Stimulated activated CD8-positive, alpha-beta memory T cell treated with anti-CD3 and anti-CD28 coated beads, Interleukin-7, amount 100 ng/mL, for 4 hours (primary cell): ENCODE measurements around the gene ZDHHC20.

Source experiments
- DNase-seq, 2 donors: peaks; one replicate each; pipeline ENCODE4 v3.0.0-alpha.2; 2020; ENCODE audit warnings: low read depth in 2 of 2

ZDHHC20 gene

GRCh38 chr13:21361706-21362105 lies 97.4 kb downstream of the ZDHHC20 start:
- no peak for DNase-seq

GRCh38 chr13:21361123-21361522 lies 98.0 kb downstream of the ZDHHC20 start:
- no peak for DNase-seq

DNA sequence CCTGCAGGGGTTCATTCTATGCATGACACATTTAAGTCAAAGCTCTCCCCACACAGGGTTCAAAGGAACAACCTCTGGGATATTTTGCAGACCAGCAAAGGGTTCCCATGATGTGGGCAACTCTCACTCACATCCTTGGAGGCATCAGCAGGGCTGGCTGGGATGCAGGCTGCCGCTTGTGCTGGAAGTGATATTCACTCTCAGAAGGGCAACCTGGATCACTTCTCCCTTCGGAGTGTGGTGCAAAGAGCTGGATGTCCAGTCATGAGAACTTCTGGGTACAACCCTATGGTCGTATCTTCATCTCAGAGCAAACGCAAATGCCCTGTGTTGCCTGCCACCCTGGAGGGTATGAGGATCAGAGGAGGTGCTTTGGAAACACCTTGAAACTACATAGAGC lies 98.6 kb downstream of the ZDHHC20 start:
- DNase-seq, result no peak

DNA sequence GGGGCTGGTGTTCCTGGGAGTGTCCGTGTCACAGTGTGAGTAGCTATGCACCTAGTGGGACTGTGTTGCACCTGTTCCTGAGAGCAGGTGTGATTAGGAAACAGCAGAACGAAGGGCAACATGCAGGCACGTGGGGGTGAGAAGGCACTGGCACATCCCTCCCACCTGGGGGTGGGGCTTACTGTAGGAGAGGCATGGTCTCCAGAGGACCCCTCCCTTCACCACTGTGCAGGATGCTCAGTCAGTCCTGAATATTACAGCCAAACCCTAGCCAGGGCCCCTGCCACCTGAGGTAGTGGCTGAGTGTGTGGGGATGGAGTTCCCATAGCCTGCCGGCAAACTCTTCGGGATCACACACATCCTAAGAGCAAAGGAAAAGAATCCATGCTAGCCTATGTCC lies 99.2 kb downstream of the ZDHHC20 start:
- DNase-seq, result no peak

DNA sequence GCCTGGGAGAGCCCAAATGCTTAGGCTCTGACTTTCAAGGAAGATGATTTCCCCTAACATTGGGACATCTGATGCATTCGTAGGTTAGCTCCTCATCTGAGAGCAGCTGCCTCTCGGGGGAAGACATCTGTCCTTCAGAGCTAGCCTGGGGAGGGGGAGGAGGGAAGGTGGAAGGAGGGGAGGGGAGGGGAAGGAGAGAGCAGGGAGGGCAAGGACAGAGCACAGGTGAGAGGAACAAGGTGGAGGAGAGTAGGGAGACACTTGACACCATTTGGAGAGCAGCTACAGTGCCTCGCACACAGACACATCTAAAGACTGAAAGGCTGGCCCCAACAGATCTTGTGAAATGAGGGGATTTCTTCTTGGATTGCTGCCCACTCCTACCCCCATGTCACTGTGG lies 103.8 kb downstream of the ZDHHC20 start:
- DNase-seq, result no peak

- no peak for DNase-seq
These were observed 104.4 kb downstream of the ZDHHC20 start for GRCh38 chr13:21354721-21355120.

GRCh38 chr13:21348488-21349120 lies 110.5 kb downstream of the ZDHHC20 start:
- no peak for DNase-seq

DNA sequence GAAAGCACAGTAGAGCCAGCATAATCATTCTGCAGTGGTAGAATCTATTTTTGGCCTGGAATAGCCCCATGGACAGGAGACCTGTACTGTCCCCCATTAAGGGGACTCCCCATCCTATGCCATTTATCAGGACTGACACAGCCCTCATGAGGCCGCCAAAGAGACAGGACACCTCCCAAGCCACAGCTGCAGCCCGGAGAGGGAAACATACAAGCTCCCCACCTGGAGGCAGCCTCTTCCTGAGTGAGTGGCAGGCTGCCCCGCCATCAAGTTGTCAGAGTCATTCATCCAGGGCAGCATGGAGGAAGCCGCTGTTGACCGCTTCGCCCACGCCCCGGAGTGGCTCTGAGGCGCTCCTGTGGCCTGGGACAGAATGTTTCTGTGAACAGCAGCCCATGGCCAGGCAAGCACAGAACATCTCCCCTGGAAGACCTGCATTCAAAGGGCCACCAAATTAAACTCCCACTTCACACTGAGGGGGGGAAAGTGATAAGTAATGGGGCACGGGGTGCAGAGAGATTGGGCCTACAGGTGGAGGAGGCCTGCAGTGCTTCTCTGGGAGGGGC lies 111.3 kb downstream of the ZDHHC20 start:
- no peak for DNase-seq

DNA sequence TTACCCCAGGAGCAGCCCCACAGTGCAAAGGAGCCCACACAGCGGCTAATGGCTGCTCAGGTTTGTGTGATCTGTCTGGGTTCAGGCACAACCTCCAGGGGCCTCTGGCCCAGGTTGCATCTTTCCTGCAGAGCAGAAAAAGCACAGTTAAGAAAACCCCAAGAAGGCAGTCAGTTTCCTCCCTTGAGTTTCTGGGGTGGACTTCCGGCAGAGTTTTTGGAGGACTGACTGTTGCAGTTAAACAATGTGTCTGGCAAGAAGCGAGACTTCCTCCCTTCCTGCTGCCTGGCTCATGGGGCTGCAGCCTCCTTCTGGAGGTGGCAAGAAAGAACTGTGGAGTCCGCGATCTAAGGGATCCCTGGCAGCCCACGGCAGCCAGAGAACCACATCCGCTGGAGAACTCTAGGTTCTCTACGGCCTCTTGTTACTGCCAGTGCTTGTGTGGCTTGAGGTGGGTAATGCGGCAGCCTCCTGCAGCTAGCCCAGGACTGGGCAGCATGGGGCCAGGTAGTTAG lies 114.4 kb downstream of the ZDHHC20 start:
- no peak for DNase-seq

DNA sequence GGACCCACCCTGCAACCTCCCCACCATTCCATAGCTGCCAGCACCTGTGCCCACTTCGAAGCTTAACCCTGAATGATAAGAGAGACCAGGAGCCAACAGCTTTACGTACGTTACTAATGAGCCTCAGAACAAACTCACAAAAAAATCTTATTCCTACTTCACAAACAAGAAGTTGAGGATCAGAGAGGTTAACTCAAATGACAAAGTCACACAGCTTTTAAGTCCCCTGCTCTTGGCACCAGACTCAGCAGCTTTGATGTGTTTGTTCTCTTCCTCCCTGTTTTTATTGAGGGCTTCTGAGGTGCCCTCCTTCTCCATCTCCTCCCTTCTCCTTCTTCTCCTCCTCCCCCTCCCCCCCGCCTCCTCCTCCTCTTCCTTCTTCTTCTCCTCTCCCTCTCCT lies 115.4 kb downstream of the ZDHHC20 start:
- no peak for DNase-seq

- DNase-seq, result no peak
These were observed 116.2 kb downstream of the ZDHHC20 start for GRCh38 chr13:21342699-21343442.

DNA sequence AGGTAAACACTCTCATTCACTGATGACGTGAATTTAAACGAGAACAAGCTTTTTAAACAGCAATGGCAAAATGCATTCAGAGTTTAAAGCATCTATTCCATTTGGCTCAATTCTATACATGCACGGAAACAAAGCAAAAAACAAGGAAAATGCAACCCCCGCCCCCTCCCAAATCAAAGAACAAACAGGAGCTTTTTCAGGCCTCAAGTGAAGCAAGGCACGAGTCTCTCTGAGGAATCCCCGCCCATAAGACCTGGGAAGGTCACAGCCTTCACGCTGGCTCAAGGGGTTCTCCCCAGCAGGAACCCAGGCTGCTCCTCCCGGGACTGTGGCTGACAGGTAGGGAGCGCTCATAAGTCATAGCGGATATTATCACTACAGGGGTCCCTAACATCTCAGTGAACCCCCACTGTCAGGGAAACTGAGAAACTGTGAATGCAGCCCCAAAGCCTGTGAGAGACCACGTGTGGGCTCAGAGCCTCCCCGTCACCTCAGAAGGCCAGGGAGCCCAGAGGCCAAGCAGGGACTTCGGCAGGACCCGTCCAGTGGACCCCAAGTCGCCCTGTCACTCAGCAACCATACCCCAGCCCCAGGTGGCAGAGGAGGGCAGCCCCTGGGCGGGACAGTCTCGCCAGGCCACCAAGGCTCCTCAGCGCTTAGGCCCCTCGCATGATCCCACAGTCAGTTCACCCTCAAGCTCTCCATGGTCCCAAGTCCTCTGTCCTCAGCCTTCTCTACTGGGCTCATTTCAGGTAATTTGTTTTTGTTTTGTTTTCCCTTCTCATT lies 117.3 kb downstream of the ZDHHC20 start:
- DNase-seq, result no peak

DNA sequence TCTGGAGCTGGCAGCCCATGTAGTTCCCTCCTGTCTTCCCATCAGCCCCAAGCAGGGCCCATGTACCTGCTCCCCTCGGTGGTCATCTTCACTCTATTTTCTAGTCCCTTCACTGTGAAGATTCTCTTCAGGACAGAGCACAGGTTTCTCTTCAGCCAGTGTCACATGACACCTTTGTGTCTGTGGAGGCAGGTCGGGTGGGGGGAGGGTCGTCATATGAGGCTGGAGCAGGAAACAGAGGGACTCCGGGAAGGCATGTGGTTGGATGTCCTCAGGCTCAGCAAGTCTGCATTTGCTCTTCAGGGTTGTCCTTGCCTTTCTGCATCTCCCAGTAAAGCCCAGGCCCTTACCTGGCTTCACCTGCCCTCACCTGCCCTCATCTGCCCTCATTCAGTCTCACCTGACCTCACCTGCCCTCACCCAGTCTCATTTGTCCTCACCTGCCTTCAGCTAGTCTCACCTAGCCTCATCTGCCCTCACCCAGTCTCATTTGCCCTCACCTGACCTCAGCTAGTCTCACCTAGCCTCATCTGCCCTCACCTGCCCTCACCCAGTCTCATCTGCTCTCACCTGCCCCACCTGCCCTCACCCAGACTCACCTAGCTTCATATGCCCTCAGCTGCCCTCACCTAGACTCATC lies 120.3 kb downstream of the ZDHHC20 start:
- no peak for DNase-seq

- DNase-seq, result no peak
These were observed 120.9 kb downstream of the ZDHHC20 start for GRCh38 chr13:21338156-21338555.

- DNase-seq, result no peak
These were observed 122.3 kb downstream of the ZDHHC20 start for GRCh38 chr13:21336609-21337349.

DNA sequence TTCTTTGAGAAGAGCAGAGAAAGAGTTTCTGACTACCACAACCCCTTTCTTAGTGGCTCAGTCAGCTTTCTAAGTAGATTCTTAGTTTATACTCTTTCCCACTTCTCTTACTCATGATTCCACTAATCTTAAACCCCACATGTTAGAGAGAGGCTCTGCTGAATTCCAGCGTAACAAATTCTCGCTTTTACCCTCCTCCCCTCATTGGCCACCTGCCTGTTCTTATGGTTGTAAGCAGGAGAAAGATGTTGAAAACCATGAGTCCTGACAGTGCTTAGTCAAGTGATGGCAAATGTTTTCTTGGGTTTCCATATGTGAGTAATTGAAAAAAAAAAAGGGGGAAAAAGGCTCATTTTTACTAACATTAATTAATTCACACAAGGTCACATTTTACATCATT lies 125.9 kb downstream of the ZDHHC20 start:
- DNase-seq, result no peak

DNA sequence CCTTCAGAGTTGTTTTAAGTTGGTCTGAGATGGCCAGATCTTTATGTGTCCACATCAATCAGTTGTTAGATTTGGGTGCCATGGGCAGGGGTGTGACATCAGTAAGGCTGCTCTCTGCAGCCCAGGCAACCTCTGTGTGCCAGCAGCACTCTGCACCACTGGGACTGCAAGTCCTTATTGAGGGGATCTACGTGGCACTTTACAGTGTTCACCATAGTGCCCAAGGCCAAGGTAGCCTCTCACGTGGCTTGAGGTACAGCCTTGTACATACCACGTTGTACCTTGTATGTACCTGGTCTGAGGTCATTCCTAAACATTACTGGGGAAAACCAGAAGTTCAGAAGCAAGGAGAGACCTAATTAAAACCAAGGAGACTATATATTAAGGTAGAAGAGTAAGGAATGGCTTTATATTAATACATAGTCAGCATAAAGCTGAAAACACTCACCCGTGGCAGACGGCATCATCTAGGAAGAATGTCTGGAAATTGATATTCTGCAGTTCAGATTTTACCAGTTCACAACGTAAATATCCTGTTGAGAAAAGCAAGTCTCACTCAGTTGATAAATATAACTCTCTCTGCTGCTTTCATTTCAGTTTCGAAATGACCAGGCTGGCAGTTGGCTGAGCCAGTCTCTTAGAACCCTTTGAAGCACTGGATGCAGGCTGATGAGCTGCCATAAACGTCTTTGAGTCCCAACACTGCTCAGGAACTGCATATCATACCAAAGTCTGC lies 128.8 kb downstream of the ZDHHC20 start:
- no peak for DNase-seq

- DNase-seq, result no peak
These were observed 130.1 kb downstream of the ZDHHC20 start for GRCh38 chr13:21328836-21329477.

DNA sequence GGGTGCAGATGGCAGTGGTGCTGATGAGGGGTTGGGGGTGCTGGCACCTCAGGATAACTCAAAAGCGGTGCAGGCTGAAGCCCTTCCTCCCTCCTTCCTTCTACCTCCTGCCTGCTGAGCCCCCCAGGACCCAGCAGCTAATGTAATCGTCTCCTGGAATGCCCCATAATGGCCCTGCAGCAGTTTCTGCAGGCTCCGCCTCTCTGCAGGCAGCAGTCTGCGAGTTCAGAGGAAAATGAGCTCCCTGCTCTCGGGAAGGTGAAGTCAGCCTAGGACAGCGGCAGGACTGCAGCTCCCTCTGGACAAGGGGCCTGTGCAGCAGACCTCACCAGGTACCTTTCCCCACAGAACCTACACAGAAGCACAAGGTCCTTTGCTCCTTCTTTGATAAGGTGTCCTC lies 130.9 kb downstream of the ZDHHC20 start:
- no peak for DNase-seq
